ENCODE data around the gene CYP4F12. TPM values are rescaled to one million over a fixed set of nuclear protein-coding genes. Genes with fewer than 3 reads are reported as not detected.

CYP4F12 gene
- total and polyA plus RNA-seq, 2 of the 8 experiments (the other 6 are each of a cell fraction or from before 2014, with no cell fraction given): not detected

DNA sequence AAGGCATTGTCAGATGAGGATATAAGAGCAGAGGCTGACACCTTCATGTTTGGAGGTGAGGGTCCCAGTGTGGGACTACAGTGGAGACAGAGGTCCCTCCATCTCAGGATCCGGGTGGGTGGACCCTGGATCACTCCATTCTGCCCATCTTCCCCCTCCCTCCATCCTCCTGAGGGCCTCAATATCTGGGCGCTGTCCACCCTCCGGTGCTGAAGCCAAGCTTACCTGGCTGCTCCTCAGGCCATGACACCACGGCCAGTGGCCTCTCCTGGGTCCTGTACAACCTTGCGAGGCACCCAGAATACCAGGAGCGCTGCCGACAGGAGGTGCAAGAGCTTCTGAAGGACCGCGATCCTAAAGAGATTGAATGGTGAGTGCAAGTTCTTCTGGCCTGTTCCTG, 11.9 kb downstream of the CYP4F12 start:
- Histone ChIP-seq H3K23me2 (ENCODE audit: low read depth, low read length) (no peaks in the 10 kb centered on the region), H3K56ac (replicated peaks; ENCODE audit: insufficient read length, low read depth, low read length) (no peak overlapping the region), H4K91ac (replicated peaks; ENCODE audit: insufficient read length, low read length) (no peak overlapping the region), H2BK12ac (ENCODE audit: low read depth, low read length) (no peak overlapping the region), H3K27me3 (replicated peaks in 1 of 4; ENCODE audit: control insufficient read depth in 3 of 4, extremely low read depth in 1 of 4, insufficient read depth in 3 of 4, low read length in 3 of 4) (no peaks in the 10 kb centered on the region), H3K36me3 (ENCODE audit: control insufficient read depth in 2 of 4, insufficient read depth in 4 of 4, low read length in 3 of 4) (no peaks in the 10 kb centered on the region), H2BK15ac (ENCODE audit: low read length) (no peak overlapping the region), H4K5ac (ENCODE audit: insufficient read length, low read depth, low read length) (no peak overlapping the region), H3K4me1 (replicated peaks in 1 of 4; ENCODE audit: control insufficient read depth in 3 of 4, insufficient read depth in 4 of 4, low read length in 3 of 4) (no peaks in the 10 kb centered on the region), H2AFZ (ENCODE audit: low read length) (no peak overlapping the region), H3K79me1 (ENCODE audit: low read depth, low read length) (no peaks in the 10 kb centered on the region), H2BK5ac (ENCODE audit: low read depth, low read length) (no peak overlapping the region), H4K8ac (ENCODE audit: extremely low read depth, insufficient read depth, low read length) (no peak overlapping the region), H3K4me3 (ENCODE audit: extremely low read depth in 1 of 4, insufficient read depth in 2 of 4, low read depth in 3 of 4, low read length in 4 of 4) (no peak overlapping the region), H3K14ac (ENCODE audit: insufficient read length) (no peak overlapping the region), H3K4me2 (ENCODE audit: insufficient read depth in 1 of 2, low read depth in 2 of 2, low read length in 2 of 2) (no peak overlapping the region), H3K4ac (replicated peaks; ENCODE audit: insufficient read length, low read depth, low read length) (no peak overlapping the region), H2BK20ac (ENCODE audit: low read length) (no peak overlapping the region), H3K9me3 (ENCODE audit: insufficient read depth in 2 of 2, low read depth in 1 of 2, low read length in 1 of 2) (peaks cover 83 to 86% of the 10 kb centered on the region in 2 experiments), H3K79me2 (ENCODE audit: control insufficient read depth in 1 of 2, insufficient read depth in 2 of 2, low read length in 2 of 2) (no peaks in the 10 kb centered on the region), H3K23ac (ENCODE audit: insufficient read length) (no peak overlapping the region), H3K18ac (ENCODE audit: extremely low read depth, low read length) (no peak overlapping the region), H3K27ac (ENCODE audit: low read depth, low read length) (no peak overlapping the region), H3K9ac (replicated peaks in 1 of 4; ENCODE audit: extremely low read depth in 1 of 4, low read depth in 3 of 4, low read length in 3 of 4) (no peak overlapping the region), H2BK120ac (replicated peaks; ENCODE audit: low read depth, low read length) (no peak overlapping the region), H2AK5ac (ENCODE audit: low read depth, low read length) (no peak overlapping the region), H4K20me1 (replicated peaks in 1 of 2; ENCODE audit: control insufficient read depth in 1 of 2, insufficient read depth in 2 of 2, low read length in 2 of 2) (no peaks in the 10 kb centered on the region)
- POLR2A ChIA-PET (ENCODE audit: partially characterized antibody): no interaction called here
- FAIRE-seq (no peak), DNase-seq (ENCODE audit: low read depth in 1 of 2, low spot score in 2 of 2) (no peak)
- CTCF ChIA-PET (ENCODE audit: partially characterized antibody): no interaction called here
- WGBS, 2 experiments (ENCODE audit: extremely low coverage in 1 of 2, insufficient coverage in 1 of 2, insufficient read length in 1 of 2, insufficient replicate concordance in 2 of 2, low coverage in 1 of 2, low lambda C conversion rate in 2 of 2, missing lambda C conversion rate in 1 of 2): 74% methylated on average over 9 of the region's 9 CpGs; no CpG with 5 or more reads in 1 of the 2 experiments
- TF ChIP-seq CEBPB (IDR thresholded peaks at IDR 0.05; ENCODE audit: low read depth, low read length): no peak
- no peak for TF ChIP-seq GTF2F1 (IDR thresholded peaks at IDR 0.05; ENCODE audit: borderline replicate concordance, low read depth, low read length)
- TF ChIP-seq ZNF274 (IDR thresholded peaks at IDR 0.05; ENCODE audit: borderline replicate concordance, extremely low read depth, low read length): no peak
- no peak for TF ChIP-seq SP2 (IDR thresholded peaks at IDR 0.05; ENCODE audit: low read length)
- no peak for TF ChIP-seq CBX8 (IDR thresholded peaks at IDR 0.05; ENCODE audit: borderline replicate concordance, low read depth, low read length)
- TF ChIP-seq FOSL1 (IDR thresholded peaks at IDR 0.05; ENCODE audit: insufficient read depth, low read depth, low read length): no peak
- TF ChIP-seq RNF2 (IDR thresholded peaks at IDR 0.05; ENCODE audit: borderline replicate concordance, low read depth, low read length, missing control alignments, poor library complexity, severe bottlenecking): no peak
- TF ChIP-seq NANOG (IDR thresholded peaks at IDR 0.05; ENCODE audit: insufficient read depth, low read depth, low read length, poor library complexity, severe bottlenecking): no peak
- no peak for TF ChIP-seq TAF1 (IDR thresholded peaks at IDR 0.05; ENCODE audit: low read depth, low read length)
- TF ChIP-seq JUND (IDR thresholded peaks at IDR 0.05; ENCODE audit: low read length): no peak
- no peak for TF ChIP-seq E2F6 (IDR thresholded peaks at IDR 0.05)
- TF ChIP-seq SRF (IDR thresholded peaks at IDR 0.05; ENCODE audit: low read depth, low read length): no peak
- TF ChIP-seq SIN3A (conservative IDR thresholded peaks at IDR 0.05 in 1 of 2, IDR thresholded peaks at IDR 0.05 in 1 of 2; ENCODE audit: low read depth in 1 of 2, low read length in 2 of 2): no peak
